K562 (cell line): Measurements from ENCODE around the gene RPL14. TPM values are rescaled to one million over a fixed set of nuclear protein-coding genes. Genes with fewer than 3 reads are reported as not detected.

Experiments
- ARID1B ChIP-seq: fragments of 450-650 bp; IDR thresholded peaks from 2 replicates; pipeline ENCODE4 v1.6.1; 2016; ENCODE audit warnings: antibody characterized with exemption, mild to moderate bottlenecking, inconsistent platforms
- CEBPB ChIP-seq: fragments of 450-650 bp; IDR thresholded peaks from 2 replicates; pipeline ENCODE4 v1.6.1; 2016; ENCODE audit warnings: missing genetic modification characterization, missing compliant biosample characterization
- CTBP1 ChIP-seq: fragments of 450-650 bp; IDR thresholded peaks from 2 replicates; pipeline ENCODE4 v1.6.1; 2016; ENCODE audit warnings: borderline replicate concordance
- GTF2F1 ChIP-seq: IDR thresholded peaks from 2 replicates; pipeline ENCODE4 v1.6.1; 2011; ENCODE audit warnings: low read depth, low read length, improper control_type of control experiment
- HNRNPUL1 ChIP-seq: fragments of 200-400 bp; formaldehyde crosslinking; IDR thresholded peaks from 2 replicates; pipeline ENCODE4 v1.6.1; 2017; ENCODE audit warnings: low read length
- KDM4B ChIP-seq, 2 experiments: fragments of 450-650 bp in 1 of 2; sonication (generic) in 1 of 2; IDR thresholded peaks; 2 replicates each; pipeline ENCODE4 v1.6.1; 2016 to 2017; ENCODE audit warnings: borderline replicate concordance in 2 of 2, antibody characterized with exemption in 1 of 2, low read depth in 1 of 2, mild to moderate bottlenecking in 1 of 2
- MCM7 ChIP-seq, 2 experiments: fragments of 450-650 bp; IDR thresholded peaks; 2 replicates each; pipeline ENCODE4 v1.6.1; 2016 to 2018
- MEF2D ChIP-seq: conservative IDR thresholded peaks from 2 replicates; pipeline ENCODE4 v1.6.1; 2016; ENCODE audit warnings: low read depth, missing genetic modification characterization, missing compliant biosample characterization
- NBN ChIP-seq: fragments of 450-650 bp; IDR thresholded peaks from 2 replicates; pipeline ENCODE4 v1.6.1; 2016; ENCODE audit warnings: low read depth, mild to moderate bottlenecking
- NFRKB ChIP-seq: fragments of 450-650 bp; IDR thresholded peaks from 2 replicates; pipeline ENCODE4 v1.6.1; 2016; ENCODE audit warnings: low read depth
- NFYB ChIP-seq: IDR thresholded peaks from 2 replicates; pipeline ENCODE4 v1.6.1; 2011; ENCODE audit warnings: mild to moderate bottlenecking, moderate library complexity; ENCODE audit not compliant: insufficient read length; ENCODE audit errors: extremely low read depth
- PHB ChIP-seq: fragments of 250-450 bp; sonication (Bioruptor Pico); IDR thresholded peaks from 2 replicates; pipeline ENCODE4 v1.5.0; 2021
- PRPF4 ChIP-seq: fragments of 200-400 bp; formaldehyde crosslinking; IDR thresholded peaks from one replicate; pipeline ENCODE4 v1.6.1; 2017; ENCODE audit warnings: low read length, low read depth, mild to moderate bottlenecking; ENCODE audit not compliant: insufficient read depth, poor library complexity, severe bottlenecking
- RAD21 ChIP-seq, 2 experiments: fragments of 250-450 bp in 1 of 2; fragments of 450-650 bp in 1 of 2; sonication (Bioruptor Pico) in 1 of 2; formaldehyde crosslinking in 1 of 2; IDR thresholded peaks in 1 of 2; conservative IDR thresholded peaks in 1 of 2; 2 replicates each; pipeline versions ENCODE4 v1.4.0 to v1.8.0; 2020 to 2022; ENCODE audit warnings: mild to moderate bottlenecking in 2 of 2, moderate library complexity in 1 of 2
- RBM34 ChIP-seq: fragments of 200-400 bp; formaldehyde crosslinking; IDR thresholded peaks from 2 replicates; pipeline ENCODE4 v1.6.1; 2018; ENCODE audit warnings: low read length, borderline replicate concordance; ENCODE audit not compliant: insufficient read depth
- RFX1 ChIP-seq: fragments of 450-650 bp; IDR thresholded peaks from 2 replicates; pipeline ENCODE4 v1.6.1; 2016; ENCODE audit warnings: mild to moderate bottlenecking, moderate library complexity
- SMARCA4 ChIP-seq: fragments of 450-650 bp; IDR thresholded peaks from 2 replicates; pipeline ENCODE4 v1.6.1; 2016
- TOE1 ChIP-seq, 2 experiments: fragments of 450-650 bp in 1 of 2; sonication (generic) in 1 of 2; formaldehyde crosslinking in 1 of 2; IDR thresholded peaks; 2 replicates each; pipeline versions ENCODE4 v1.7.1 to v1.8.0; 2016 to 2022; ENCODE audit warnings: borderline replicate concordance in 2 of 2, mild to moderate bottlenecking in 2 of 2, antibody characterized with exemption in 1 of 2, inconsistent platforms in 1 of 2, low read depth in 1 of 2, missing genetic modification reagents in 1 of 2, moderate library complexity in 1 of 2
- XRCC5 ChIP-seq: fragments of 200-400 bp; formaldehyde crosslinking; IDR thresholded peaks from 2 replicates; pipeline ENCODE4 v1.6.1; 2017; ENCODE audit warnings: low read depth, mild to moderate bottlenecking, low read length
- ZBED1 ChIP-seq: IDR thresholded peaks from 2 replicates; pipeline ENCODE4 v1.6.1; 2014
- ZBTB17 ChIP-seq: fragments of 450-650 bp; formaldehyde crosslinking; IDR thresholded peaks from 2 replicates; pipeline ENCODE4 v1.4.0; 2020; ENCODE audit warnings: mild to moderate bottlenecking
- ZC3H4 ChIP-seq: sonication (generic); formaldehyde crosslinking; IDR thresholded peaks from 2 replicates; pipeline ENCODE4 v1.9.0; 2021; ENCODE audit warnings: missing genetic modification reagents, borderline replicate concordance
- ZC3H8 ChIP-seq: fragments of 450-650 bp; IDR thresholded peaks from 2 replicates; pipeline ENCODE4 v1.6.1; 2017
- ZFP36 ChIP-seq: fragments of 150-350 bp; IDR thresholded peaks from 2 replicates; pipeline ENCODE4 v1.6.1; 2018; ENCODE audit warnings: low read length, low read depth; ENCODE audit not compliant: partially characterized antibody
- ZFPM2 ChIP-seq: fragments of 250-450 bp; sonication (Bioruptor Pico); IDR thresholded peaks from 2 replicates; pipeline ENCODE4 v1.5.1; 2022; ENCODE audit warnings: mild to moderate bottlenecking
- ZKSCAN1 ChIP-seq: fragments of 150-350 bp; IDR thresholded peaks from 2 replicates; pipeline ENCODE4 v1.6.1; 2016; ENCODE audit warnings: low read depth, low read length
- ZNF324 ChIP-seq: fragments of 250-450 bp; sonication (Bioruptor Pico); IDR thresholded peaks from 2 replicates; pipeline ENCODE4 v1.4.0; 2020; ENCODE audit warnings: mild to moderate bottlenecking
- ZNF655 ChIP-seq: fragments of 250-450 bp; sonication (Bioruptor Pico); IDR thresholded peaks from 2 replicates; pipeline ENCODE4 v1.5.0; 2021
- ZSCAN32 ChIP-seq: fragments of 450-650 bp; formaldehyde crosslinking; IDR thresholded peaks from 2 replicates; pipeline ENCODE4 v1.4.0; 2020; ENCODE audit warnings: mild to moderate bottlenecking, moderate library complexity
- polyA plus RNA-seq, 8 experiments: library from polyadenylated mRNA; depleted of rRNA in 4 of 8; stranded (reverse) in 5 of 8; unstranded in 3 of 8; fragments of >200 nt; fragmentation: Nextera tagmentation in 2 of 8; fragmentation: Illumina TruSeq in 1 of 8; extraction: Ambion mirVana in 2 of 8; extraction: Trizol in 1 of 8; gene quantifications; 2 replicates each; pipeline versions ENCODE4 v1.2.1 to v1.2.3, GENCODE V29; 2011 to 2014; ENCODE audit warnings: inconsistent platforms in 1 of 8, missing spikeins in 1 of 8
- total RNA-seq, 7 experiments: library from RNA; depleted of rRNA in 6 of 7; stranded (reverse); fragments of >200 nt in 6 of 7; fragmentation: Illumina TruSeq in 2 of 7; extraction: Trizol in 2 of 7; gene quantifications; 2 replicates each; pipeline versions ENCODE4 v1.2.1 to v1.2.3, GENCODE V29; 2011 to 2021; ENCODE audit warnings: low replicate concordance in 1 of 7

Gene RPL14
- total and polyA plus RNA-seq, 9 of the 15 experiments (the other 6 are each of a cell fraction or from before 2014, with no cell fraction given), result 851 to 4,649 (median 2,133) TPM

GRCh38 chr3:40452876-40453730 lies 4.0 kb upstream of the RPL14 start (continued):
- no peak for TF ChIP-seq CEBPB (tag)
- no peak for TF ChIP-seq GTF2F1
- TF ChIP-seq HNRNPUL1, result no peak
- peak; percentile 53; the same call in 1 of the 2 replicates for TF ChIP-seq TOE1 (IDR thresholded peaks at IDR 0.05; ENCODE audit: borderline replicate concordance)
- peak; percentile 23; the same call in 1 of the 2 replicates for TF ChIP-seq TOE1 (CRISPR knock-in tag; IDR thresholded peaks at IDR 0.05; ENCODE audit: borderline replicate concordance, low read depth)
- peak; percentile 85 for TF ChIP-seq CTBP1
- TF ChIP-seq ZFPM2 (CRISPR knock-in tag), result 0 out of 2 replicates have a peak, but pooled peaks have one; percentile 77
- TF ChIP-seq ARID1B, result 0 out of 2 replicates have a peak, but pooled peaks have one; percentile 2
- peak; percentile 40 for TF ChIP-seq ZBTB17 (CRISPR knock-in tag)
- TF ChIP-seq ZC3H4 (CRISPR knock-in tag), result no peak
- no peak for TF ChIP-seq ZNF655 (CRISPR knock-in tag)
- TF ChIP-seq ZBED1, result no peak
- TF ChIP-seq NFYB, result peak; percentile 75
- no peak for TF ChIP-seq RBM34
- TF ChIP-seq ZSCAN32, result 0 out of 2 replicates have a peak, but pooled peaks have one; percentile 9
- no peak; the same call in 1 of the 2 replicates for TF ChIP-seq SMARCA4
- TF ChIP-seq RAD21 (CRISPR knock-in tag; conservative IDR thresholded peaks at IDR 0.05 in 1 of 2, IDR thresholded peaks at IDR 0.05 in 1 of 2), result peak; percentile 39 to 55
- TF ChIP-seq NFRKB, result peak; percentile 98
- peak; percentile 64; the same call in 1 of the 2 replicates for TF ChIP-seq MEF2D (tag)
- TF ChIP-seq ZNF324 (CRISPR knock-in tag), result no peak
- TF ChIP-seq XRCC5, result 0 out of 2 replicates have a peak, but pooled peaks have one; percentile 14
- no peak for TF ChIP-seq PHB (CRISPR knock-in tag)
- TF ChIP-seq ZC3H8, result no peak
- no peak for TF ChIP-seq PRPF4
- no peak for TF ChIP-seq ZFP36
- no peak for TF ChIP-seq KDM4B (IDR thresholded peaks at IDR 0.05; ENCODE audit: borderline replicate concordance in 2 of 2, low read depth in 1 of 2)
- TF ChIP-seq NBN, result peak; percentile 19; the same call in 1 of the 2 replicates
- TF ChIP-seq RFX1, result no peak
- no peak; the same call in 1 of the 2 replicates for TF ChIP-seq ZKSCAN1
- no peak for TF ChIP-seq MCM7 (IDR thresholded peaks at IDR 0.05)
